Activated CD4-positive, alpha-beta T cell treated with anti-CD3 and anti-CD28 coated beads, Interleukin-2, amount 10 ng/mL, durations not matched to agents 24 days and 14 days (primary cell): ENCODE data around the gene EXOC4. TPM values are rescaled to one million over a fixed set of nuclear protein-coding genes. Genes with fewer than 3 reads are reported as not detected.
"Not testable (repeated sequence)": the region's sequence is repeated elsewhere in the genome, so short reads cannot be mapped to it uniquely, and the experiment has no call there.

Experiments used
- DNase-seq: peaks from one replicate; pipeline ENCODE4 v3.0.0; 2022
- H3K27ac Mint-ChIP-seq: one replicate; pipeline ENCODE4 v1.8.0; 2022; ENCODE audit warnings: mild to moderate bottlenecking, mixed read lengths
- H3K27me3 Mint-ChIP-seq: one replicate; pipeline ENCODE4 v1.8.0; 2022; ENCODE audit warnings: mixed read lengths
- H3K36me3 Mint-ChIP-seq: one replicate; pipeline ENCODE4 v1.8.0; 2022; ENCODE audit warnings: low read depth, mild to moderate bottlenecking, mixed read lengths
- H3K4me1 Mint-ChIP-seq: one replicate; pipeline ENCODE4 v1.8.0; 2021; ENCODE audit warnings: mixed read lengths
- H3K4me3 Mint-ChIP-seq: one replicate; pipeline ENCODE4 v1.8.0; 2022; ENCODE audit warnings: mild to moderate bottlenecking, moderate library complexity, mixed read lengths
- H3K9me3 Mint-ChIP-seq: one replicate; pipeline ENCODE4 v1.8.0; 2021; ENCODE audit warnings: mixed read lengths
- intact Hi-C: fragments of 100-400 bp; cut with micrococcal nuclease; formaldehyde crosslinking; loops from one replicate; pipeline ENCODE4 v1.15.1; 2023
- total RNA-seq: library from RNA; stranded (reverse); gene quantifications from 2 replicates; pipeline ENCODE4 v1.2.3, GENCODE V29; 2022

EXOC4 gene
- total RNA-seq, 1 donor from 2014 or later: 53.0 TPM

DNA sequence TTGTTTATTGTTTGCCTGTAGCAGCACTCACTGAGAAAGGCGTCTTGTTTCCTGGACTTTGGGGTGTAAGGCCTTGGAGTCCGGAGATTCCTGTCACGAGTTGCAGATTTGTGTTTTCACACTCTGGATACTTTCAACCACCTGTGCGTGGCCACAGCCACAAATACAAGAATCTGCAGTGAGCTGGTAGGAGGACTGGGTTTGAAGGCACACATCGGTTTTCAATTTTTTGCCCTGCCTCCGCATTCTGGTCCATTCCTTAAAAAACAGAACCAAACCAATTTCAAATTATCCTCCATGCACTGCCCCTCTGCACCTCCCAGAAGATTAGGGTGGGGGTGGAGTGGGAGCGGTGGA is 619 bp downstream of the EXOC4 start:
- H3K27me3 Mint-ChIP-seq: no peaks in the 10 kb centered on the region
- H3K9me3 Mint-ChIP-seq: no peaks in the 10 kb centered on the region
- H3K4me1 Mint-ChIP-seq: peaks cover 26% of the 10 kb centered on the region
- peaks cover 7% of the 10 kb centered on the region for H3K36me3 Mint-ChIP-seq
- peak overlapping the region; percentile 91 for H3K27ac Mint-ChIP-seq
- DNase-seq: no peak
- peak overlapping the region; percentile 95 for H3K4me3 Mint-ChIP-seq
- intact Hi-C loops: loop anchor here (1.0 to 10.0 kb wide), 5 partner anchors 171 to 1063 kb away; partner anchors contain the start of genes CHCHD3, LRGUK and SLC35B4

DNA sequence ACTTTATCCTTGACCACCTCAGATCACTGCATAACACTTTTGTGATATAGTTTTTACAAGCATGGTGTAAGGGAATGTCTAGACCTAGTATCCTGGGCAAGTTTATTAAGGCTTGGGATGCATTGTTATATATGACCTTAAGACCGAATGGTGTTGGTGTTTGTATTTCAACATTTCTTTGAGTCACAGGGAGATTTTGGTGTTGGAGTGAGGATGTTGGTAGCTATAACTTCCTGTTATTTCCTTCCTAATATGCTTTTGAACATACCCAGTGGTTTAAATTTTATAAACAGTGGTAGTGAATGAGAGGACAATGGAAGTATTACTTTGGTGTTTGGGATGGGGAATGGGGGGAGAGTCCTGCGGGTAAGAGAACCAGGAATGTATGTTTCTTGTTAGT is 2.6 kb downstream of the EXOC4 start:
- Mint-ChIP-seq H3K4me3 (no peak overlapping the region), H3K36me3 (peaks cover 9% of the 10 kb centered on the region), H3K4me1 (peaks cover 26% of the 10 kb centered on the region)

DNA sequence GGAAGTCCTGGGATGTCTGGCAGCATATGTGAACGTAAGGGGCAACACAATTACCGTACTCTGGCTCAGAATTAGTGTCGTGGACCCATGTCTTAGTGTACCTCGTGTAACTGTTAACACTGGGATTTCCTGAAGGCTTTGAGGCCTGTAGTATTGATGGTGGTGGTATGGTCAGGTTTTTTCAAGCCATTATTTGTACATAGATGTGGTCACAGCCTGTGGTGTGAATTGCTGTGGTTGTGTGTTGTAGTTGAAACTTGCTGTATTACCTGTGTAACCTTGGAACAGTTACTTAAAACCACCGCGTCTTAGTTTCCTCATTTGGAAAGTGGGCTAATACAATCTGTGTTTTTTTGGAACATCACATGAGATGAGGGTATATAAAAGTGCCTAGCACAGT is 5.3 kb downstream of the EXOC4 start:
- no peak overlapping the region for H3K27ac Mint-ChIP-seq
- H3K36me3 Mint-ChIP-seq: peaks cover 19% of the 10 kb centered on the region
- DNase-seq: no peak
- peaks cover 22% of the 10 kb centered on the region for H3K4me1 Mint-ChIP-seq
- intact Hi-C loops: loop anchor here (10.0 kb wide), 2 partner anchors 227 to 603 kb away; no protein-coding TSS in a partner anchor
- no peaks in the 10 kb centered on the region for H3K27me3 Mint-ChIP-seq
- H3K4me3 Mint-ChIP-seq: no peak overlapping the region
- peaks cover 4% of the 10 kb centered on the region for H3K9me3 Mint-ChIP-seq

More for the DNA sequence above, 2.6 kb downstream of the EXOC4 start:
- DNase-seq: no peak
- H3K27me3 Mint-ChIP-seq: no peaks in the 10 kb centered on the region
- H3K27ac Mint-ChIP-seq: no peak overlapping the region
- peaks cover under 1% of the 10 kb centered on the region for H3K9me3 Mint-ChIP-seq
- intact Hi-C loops: loop anchor here (10.0 kb wide), 2 partner anchors 229 to 601 kb away; no protein-coding TSS in a partner anchor

DNA sequence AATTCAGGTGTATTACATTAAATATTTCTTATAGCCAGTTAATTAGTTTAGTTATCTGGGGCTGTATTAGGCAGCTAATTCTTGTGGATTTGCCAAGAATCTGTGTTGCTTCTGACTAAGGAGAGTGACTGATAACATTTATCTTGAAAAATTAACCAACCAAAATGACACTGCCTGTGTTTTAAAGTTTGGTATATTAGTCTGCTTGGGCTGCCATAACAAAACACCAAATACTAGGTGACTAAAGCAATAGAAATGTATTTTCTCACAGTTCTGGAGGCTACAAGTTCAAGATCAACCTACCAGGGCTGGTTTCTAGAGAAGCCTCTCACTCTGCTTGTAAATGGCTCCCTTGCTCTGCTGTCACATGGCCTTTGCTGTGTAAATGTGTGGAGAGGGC is 12.9 kb downstream of the EXOC4 start:
- DNase-seq: no peak
- no peaks in the 10 kb centered on the region for H3K27me3 Mint-ChIP-seq

DNA sequence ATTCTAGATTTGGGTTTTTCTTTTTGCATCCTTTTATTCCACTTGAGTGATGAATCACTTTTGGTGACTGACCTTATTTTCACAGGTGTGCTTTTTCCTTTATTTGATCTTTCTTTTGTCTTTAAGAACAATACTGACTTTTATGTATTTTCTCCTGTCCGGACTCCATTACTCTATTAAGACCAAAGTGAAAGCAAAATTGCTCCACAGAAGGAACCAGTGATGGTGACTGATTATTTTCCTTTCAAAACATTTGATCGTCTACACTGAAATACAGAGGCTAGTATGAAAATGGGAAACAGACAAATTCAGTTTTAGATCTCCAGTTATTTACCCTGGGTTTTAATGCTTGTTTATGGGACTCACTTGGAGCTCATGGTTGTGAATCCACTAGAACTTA is 15.5 kb downstream of the EXOC4 start:
- Mint-ChIP-seq H3K9me3 (no peaks in the 10 kb centered on the region), H3K36me3 (no peaks in the 10 kb centered on the region), H3K27ac (no peak overlapping the region), H3K4me3 (no peak overlapping the region), H3K4me1 (peaks cover 10% of the 10 kb centered on the region), H3K27me3 (no peaks in the 10 kb centered on the region)
- DNase-seq: no peak
- intact Hi-C loops: no loop called here

More for the DNA sequence above, 12.9 kb downstream of the EXOC4 start:
- Mint-ChIP-seq H3K9me3 (peaks cover under 1% of the 10 kb centered on the region), H3K4me3 (no peak overlapping the region), H3K36me3 (peaks cover 9% of the 10 kb centered on the region), H3K27ac (no peak overlapping the region), H3K4me1 (peaks cover 10% of the 10 kb centered on the region)
- intact Hi-C loops: no loop called here

DNA sequence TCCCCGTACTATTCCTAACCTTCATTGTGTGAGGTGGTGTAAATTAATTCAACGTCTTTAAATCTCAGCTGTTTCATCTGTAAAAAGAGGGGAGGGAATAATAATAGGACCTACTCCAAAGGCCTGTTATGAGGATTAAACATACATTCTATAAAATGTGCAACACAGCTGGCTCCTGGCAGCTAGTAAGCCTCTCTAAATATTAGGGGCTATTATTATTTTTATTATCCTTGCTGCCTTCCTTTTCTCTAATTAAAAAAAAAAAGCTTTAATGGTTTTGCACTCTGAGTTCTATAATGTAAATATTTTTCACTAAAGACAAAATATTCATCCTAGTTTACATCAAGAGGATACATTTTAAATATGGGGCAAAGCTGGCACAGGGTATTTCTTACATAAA is 19.5 kb downstream of the EXOC4 start:
- Mint-ChIP-seq H3K27me3 (no peaks in the 10 kb centered on the region), H3K9me3 (no peaks in the 10 kb centered on the region), H3K27ac (no peak overlapping the region), H3K4me3 (no peak overlapping the region), H3K4me1 (peaks cover 10% of the 10 kb centered on the region), H3K36me3 (peaks cover 13% of the 10 kb centered on the region)
- intact Hi-C loops: no loop called here
- no peak for DNase-seq

DNA sequence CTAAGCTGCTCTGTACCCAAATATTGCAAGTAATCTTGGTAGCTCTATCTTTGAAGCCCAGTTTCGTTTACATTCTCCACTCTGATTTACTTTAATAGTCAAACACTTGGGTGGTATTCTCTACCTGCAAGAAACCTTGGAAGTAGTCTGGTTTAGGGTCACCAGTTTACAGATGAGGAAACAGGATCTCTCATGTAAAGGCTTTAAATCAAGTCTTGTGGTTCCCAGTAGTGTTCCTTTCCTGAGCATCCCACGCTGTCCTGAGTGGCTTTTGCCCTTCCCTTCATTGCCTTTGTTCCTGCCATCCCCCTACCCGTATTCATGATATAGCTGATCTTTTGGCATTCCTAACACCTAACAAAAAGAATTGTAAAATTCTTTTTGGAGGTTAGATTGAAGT is 20.3 kb downstream of the EXOC4 start:
- intact Hi-C loops: no loop called here
- no peak overlapping the region for H3K27ac Mint-ChIP-seq
- peaks cover 16% of the 10 kb centered on the region for H3K36me3 Mint-ChIP-seq
- no peaks in the 10 kb centered on the region for H3K27me3 Mint-ChIP-seq
- peaks cover 3% of the 10 kb centered on the region for H3K9me3 Mint-ChIP-seq
- H3K4me3 Mint-ChIP-seq: no peak overlapping the region
- no peak for DNase-seq
- peaks cover 5% of the 10 kb centered on the region for H3K4me1 Mint-ChIP-seq

DNA sequence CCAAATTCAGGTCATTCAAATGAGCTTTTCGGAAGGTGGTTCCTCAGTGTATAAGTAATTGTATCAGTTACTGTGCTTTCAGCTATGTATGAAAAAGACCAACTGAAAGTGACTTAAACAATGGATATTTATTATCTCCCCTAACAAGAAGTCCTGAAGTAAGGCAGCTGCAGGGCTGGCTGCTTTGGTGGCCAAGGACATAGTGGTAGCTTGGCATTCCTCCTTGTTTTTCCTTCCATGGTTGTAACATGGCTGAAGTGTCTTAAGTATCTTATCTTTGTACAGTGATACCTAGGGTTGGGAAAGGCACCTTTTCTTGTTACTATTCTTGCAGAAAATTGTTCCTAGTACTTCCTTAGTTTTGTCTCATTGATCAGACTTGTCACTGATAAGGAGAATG is 21.4 kb downstream of the EXOC4 start:
- H3K36me3 Mint-ChIP-seq: peaks cover 23% of the 10 kb centered on the region
- no peaks in the 10 kb centered on the region for H3K27me3 Mint-ChIP-seq
- H3K9me3 Mint-ChIP-seq: peaks cover 5% of the 10 kb centered on the region
- intact Hi-C loops: no loop called here
- no peaks in the 10 kb centered on the region for H3K4me1 Mint-ChIP-seq
- H3K4me3 Mint-ChIP-seq: no peak overlapping the region
- DNase-seq: no peak
- no peak overlapping the region for H3K27ac Mint-ChIP-seq

DNA sequence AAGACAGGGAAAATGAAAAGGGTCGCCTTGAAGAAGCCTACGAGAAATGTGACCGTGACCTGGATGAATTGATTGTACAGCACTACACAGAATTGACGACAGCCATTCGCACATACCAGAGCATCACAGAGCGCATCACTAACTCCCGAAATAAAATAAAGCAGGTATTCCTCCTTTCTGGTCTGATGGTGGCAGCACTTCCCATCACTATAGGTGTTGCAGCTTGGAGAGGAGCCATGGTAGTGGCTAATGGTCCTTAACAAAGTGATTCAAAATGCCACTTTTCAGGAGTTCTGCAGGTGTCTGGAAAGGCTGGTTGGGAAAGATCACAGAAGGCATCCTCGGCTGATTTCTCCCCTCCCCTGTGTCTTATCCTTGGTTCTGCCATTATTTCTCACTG is 22.1 kb downstream of the EXOC4 start:
- intact Hi-C loops: no loop called here
- Mint-ChIP-seq H3K27me3 (no peaks in the 10 kb centered on the region), H3K36me3 (peaks cover 27% of the 10 kb centered on the region), H3K9me3 (peaks cover 5% of the 10 kb centered on the region), H3K27ac (no peak overlapping the region), H3K4me1 (no peaks in the 10 kb centered on the region), H3K4me3 (no peak overlapping the region)
- no peak for DNase-seq

DNA sequence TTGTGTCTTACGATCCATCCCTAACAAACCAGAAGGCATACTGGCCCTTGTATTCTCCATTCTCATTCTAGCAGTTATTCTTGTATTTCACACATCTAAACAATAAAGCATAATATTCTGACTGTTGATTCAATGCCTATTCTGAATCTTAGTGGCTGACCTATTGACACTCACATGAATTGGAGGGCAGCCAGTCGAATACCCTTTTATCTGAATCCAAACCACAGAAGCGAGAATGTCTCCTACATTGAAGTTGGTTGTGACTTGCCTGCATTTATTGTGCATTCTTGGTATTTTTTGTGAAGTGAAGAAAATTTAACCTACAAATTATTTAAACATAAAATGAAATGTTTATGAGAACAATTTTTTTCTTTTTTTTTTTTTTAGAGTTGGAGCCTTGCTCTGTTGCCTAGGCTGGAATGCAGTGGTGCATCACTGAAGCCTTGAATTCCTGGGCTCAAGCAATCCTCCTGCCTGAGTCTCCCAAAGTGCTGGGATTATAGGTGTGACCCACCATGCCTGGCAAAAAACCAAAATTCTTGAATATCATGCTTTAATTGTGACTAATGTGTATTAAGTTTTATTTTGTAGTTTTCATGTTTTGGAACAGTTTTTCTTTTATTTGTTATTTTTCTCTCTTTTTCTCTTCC is 22.7 kb downstream of the EXOC4 start:
- H3K36me3 Mint-ChIP-seq: peaks cover 30% of the 10 kb centered on the region
- no peak overlapping the region for H3K27ac Mint-ChIP-seq
- intact Hi-C loops: no loop called here
- no peaks in the 10 kb centered on the region for H3K4me1 Mint-ChIP-seq
- peaks cover 5% of the 10 kb centered on the region for H3K9me3 Mint-ChIP-seq
- no peak overlapping the region for H3K4me3 Mint-ChIP-seq
- H3K27me3 Mint-ChIP-seq: no peaks in the 10 kb centered on the region
- DNase-seq: no peak

DNA sequence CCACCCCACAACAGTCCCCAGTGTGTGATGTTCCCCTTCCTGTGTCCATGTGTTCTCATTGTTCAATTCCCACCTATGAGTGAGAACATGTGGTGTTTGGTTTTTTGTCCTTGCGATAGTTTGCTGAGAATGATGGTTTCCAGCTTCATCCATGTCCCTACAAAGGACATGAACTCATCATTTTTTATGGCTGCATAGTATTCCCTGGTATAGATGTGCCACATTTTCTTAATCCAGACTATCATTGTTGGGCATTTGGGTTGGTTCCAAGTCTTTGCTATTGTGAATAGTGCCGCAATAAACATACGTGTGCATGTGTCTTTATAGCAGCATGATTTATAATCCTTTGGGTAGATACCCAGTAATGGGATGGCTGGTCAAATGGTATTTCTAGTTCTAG is 26.1 kb downstream of the EXOC4 start:
- H3K4me1 Mint-ChIP-seq, H3K4me3 Mint-ChIP-seq, DNase-seq, H3K9me3 Mint-ChIP-seq, intact Hi-C loops, H3K27me3 Mint-ChIP-seq, H3K27ac Mint-ChIP-seq: not testable (repeated sequence)
- H3K36me3 Mint-ChIP-seq: peaks cover 30% of the 10 kb centered on the region

DNA sequence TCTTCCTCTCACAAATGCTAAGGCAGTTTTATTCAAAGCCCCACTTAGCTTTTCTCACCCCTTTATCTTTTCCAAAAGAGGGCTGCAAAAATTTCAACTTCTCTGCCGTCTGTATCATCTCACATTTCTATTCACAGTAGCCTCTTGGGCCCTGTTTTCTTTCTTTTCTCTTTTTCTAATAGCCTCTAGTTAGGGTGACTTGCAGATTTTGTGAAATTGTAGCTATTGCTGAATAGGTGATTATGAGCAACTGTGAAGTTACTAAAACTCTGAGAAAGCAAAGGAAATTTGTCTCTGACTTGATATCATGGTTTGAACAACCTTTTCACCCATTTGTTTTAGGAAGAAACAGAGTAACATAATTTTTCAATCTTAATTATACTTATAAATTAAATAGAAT is 29.2 kb downstream of the EXOC4 start:
- intact Hi-C loops: no loop called here
- H3K36me3 Mint-ChIP-seq: peaks cover 19% of the 10 kb centered on the region
- no peak for DNase-seq
- peaks cover 5% of the 10 kb centered on the region for H3K9me3 Mint-ChIP-seq
- H3K4me3 Mint-ChIP-seq: no peak overlapping the region
- H3K4me1 Mint-ChIP-seq: no peaks in the 10 kb centered on the region
- H3K27me3 Mint-ChIP-seq: no peaks in the 10 kb centered on the region
- no peak overlapping the region for H3K27ac Mint-ChIP-seq

DNA sequence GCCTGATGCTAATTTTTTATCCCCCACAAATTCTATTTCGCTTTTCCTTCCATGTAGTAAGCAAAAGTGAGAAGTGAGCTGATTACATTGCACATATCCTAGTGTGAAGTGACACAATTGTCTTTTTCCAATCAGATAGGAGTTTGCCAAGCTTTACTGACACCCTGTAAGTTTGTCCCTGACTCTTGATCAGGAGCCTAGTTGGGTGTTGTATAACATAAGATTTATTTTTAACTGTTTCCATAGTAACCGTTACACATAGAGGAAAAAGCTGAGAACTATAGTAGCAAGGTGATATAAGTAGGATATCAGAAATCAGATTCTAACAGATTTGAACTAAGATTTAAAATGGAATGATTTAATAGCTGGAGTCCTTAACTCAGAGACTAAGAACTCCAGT is 31.2 kb downstream of the EXOC4 start:
- Mint-ChIP-seq H3K27ac (no peak overlapping the region), H3K9me3 (no peaks in the 10 kb centered on the region), H3K4me1 (no peaks in the 10 kb centered on the region), H3K36me3 (peaks cover 18% of the 10 kb centered on the region), H3K4me3 (no peak overlapping the region), H3K27me3 (no peaks in the 10 kb centered on the region)
- no peak for DNase-seq
- intact Hi-C loops: no loop called here

DNA sequence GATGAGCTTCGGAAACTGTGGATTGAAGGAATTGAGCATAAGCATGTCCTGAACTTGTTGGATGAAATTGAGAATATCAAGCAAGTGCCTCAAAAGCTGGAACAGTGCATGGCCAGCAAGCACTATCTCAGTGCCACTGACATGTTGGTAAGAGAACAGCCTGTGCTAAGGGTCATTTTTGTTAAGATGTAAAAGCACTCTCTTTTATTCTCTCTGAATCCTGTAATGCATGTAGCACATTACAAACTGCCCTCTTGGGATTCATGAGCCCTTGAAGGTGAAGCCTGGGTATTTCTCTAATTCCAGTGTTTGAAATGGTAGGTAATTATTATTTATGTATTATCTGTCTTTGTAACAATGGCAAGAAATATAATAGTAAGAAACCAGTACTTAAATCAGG is 36.1 kb downstream of the EXOC4 start:
- DNase-seq: no peak
- no peaks in the 10 kb centered on the region for H3K4me1 Mint-ChIP-seq
- no peak overlapping the region for H3K27ac Mint-ChIP-seq
- H3K27me3 Mint-ChIP-seq: no peaks in the 10 kb centered on the region
- H3K36me3 Mint-ChIP-seq: peaks cover 20% of the 10 kb centered on the region
- H3K9me3 Mint-ChIP-seq: no peaks in the 10 kb centered on the region
- intact Hi-C loops: no loop called here
- H3K4me3 Mint-ChIP-seq: no peak overlapping the region

DNA sequence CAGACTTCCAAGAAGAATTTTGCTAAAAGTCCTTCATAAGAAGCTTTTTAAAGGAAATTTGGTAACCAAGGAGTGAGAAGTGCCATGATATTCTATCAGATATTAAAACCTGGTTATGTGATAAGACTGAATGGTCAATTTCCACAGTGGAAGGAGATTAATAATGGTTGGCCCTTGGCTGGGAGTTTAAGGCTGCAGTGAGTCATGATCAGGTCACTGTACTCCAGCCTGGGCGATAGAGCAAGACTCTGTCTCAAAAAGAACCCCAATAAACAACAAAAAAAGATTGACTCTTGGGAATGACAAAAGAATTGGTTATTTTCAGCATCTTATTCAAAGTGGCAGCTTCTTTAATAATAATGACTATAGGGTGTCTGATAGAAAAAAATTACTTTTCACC is 37.2 kb downstream of the EXOC4 start:
- intact Hi-C loops: no loop called here
- no peak for DNase-seq
- peaks cover 20% of the 10 kb centered on the region for H3K36me3 Mint-ChIP-seq
- H3K4me3 Mint-ChIP-seq: no peak overlapping the region
- H3K27ac Mint-ChIP-seq: no peak overlapping the region
- no peaks in the 10 kb centered on the region for H3K27me3 Mint-ChIP-seq
- H3K4me1 Mint-ChIP-seq: no peaks in the 10 kb centered on the region
- H3K9me3 Mint-ChIP-seq: no peaks in the 10 kb centered on the region
